Measurements from ENCODE around the gene MYO3A.
"Not testable (repeated sequence)": the region's sequence is repeated elsewhere in the genome, so short reads cannot be mapped to it uniquely, and the experiment has no call there.

MYO3A gene

GRCh38 chr10:26046073-26046700 lies 112.2 kb downstream of the MYO3A start:
- Histone ChIP-seq H3K36me3 (no peaks in the 10 kb centered on the region), H3K27ac (no peak overlapping the region), H3K9me3 (no peaks in the 10 kb centered on the region), H3K27me3 (no peaks in the 10 kb centered on the region), H3K4me3 (no peak overlapping the region), H3K4me1 (peaks cover 4 to 38% (median 19%) of the 10 kb centered on the region in 4 donors)
- intact Hi-C loops (cut with DNase I; ENCODE audit: low total_unique reads): no loop called here
- TF ChIP-seq, protein P1, sequence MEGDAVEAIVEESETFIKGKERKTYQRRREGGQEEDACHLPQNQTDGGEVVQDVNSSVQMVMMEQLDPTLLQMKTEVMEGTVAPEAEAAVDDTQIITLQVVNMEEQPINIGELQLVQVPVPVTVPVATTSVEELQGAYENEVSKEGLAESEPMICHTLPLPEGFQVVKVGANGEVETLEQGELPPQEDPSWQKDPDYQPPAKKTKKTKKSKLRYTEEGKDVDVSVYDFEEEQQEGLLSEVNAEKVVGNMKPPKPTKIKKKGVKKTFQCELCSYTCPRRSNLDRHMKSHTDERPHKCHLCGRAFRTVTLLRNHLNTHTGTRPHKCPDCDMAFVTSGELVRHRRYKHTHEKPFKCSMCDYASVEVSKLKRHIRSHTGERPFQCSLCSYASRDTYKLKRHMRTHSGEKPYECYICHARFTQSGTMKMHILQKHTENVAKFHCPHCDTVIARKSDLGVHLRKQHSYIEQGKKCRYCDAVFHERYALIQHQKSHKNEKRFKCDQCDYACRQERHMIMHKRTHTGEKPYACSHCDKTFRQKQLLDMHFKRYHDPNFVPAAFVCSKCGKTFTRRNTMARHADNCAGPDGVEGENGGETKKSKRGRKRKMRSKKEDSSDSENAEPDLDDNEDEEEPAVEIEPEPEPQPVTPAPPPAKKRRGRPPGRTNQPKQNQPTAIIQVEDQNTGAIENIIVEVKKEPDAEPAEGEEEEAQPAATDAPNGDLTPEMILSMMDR (IDR thresholded peaks at IDR 0.05): no peak
- DNase-seq: no peak

DNA sequence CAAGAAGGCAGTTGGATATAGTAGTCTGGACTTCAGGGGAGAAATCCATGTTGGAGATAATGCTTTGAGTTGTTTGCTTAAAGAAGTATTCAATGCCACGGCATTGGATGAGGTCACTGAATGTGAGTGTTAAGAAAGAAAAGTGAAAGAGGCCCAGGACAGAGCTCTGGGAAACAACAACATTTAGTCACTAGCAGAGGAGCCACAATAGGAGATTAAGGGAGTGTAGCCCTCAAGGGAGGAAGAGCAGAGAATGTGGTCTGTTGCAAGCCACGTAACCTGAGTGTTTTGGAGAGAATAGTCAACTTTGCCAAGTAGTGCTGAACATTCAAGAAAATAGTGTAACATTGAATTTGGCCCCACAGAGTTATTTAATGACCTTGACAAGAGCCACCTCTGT lies 114.7 kb downstream of the MYO3A start:
- H3K36me3 ChIP-seq: no peaks in the 10 kb centered on the region
- TF ChIP-seq, protein P1 (IDR thresholded peaks at IDR 0.05): no peak
- H3K4me1 ChIP-seq: peaks cover 4 to 19% (median 12%) of the 10 kb centered on the region in 4 donors
- no peaks in the 10 kb centered on the region for H3K9me3 ChIP-seq
- H3K4me3 ChIP-seq: no peak overlapping the region
- no peaks in the 10 kb centered on the region for H3K27me3 ChIP-seq
- DNase-seq: no peak
- H3K27ac ChIP-seq: no peak overlapping the region
- intact Hi-C loops (cut with DNase I; ENCODE audit: low total_unique reads): no loop called here

GRCh38 chr10:26052326-26052725 lies 118.3 kb downstream of the MYO3A start:
- Histone ChIP-seq H3K4me1 (no peaks in the 10 kb centered on the region), H3K4me3 (no peak overlapping the region), H3K27ac (no peak overlapping the region), H3K36me3 (no peaks in the 10 kb centered on the region), H3K27me3 (no peaks in the 10 kb centered on the region), H3K9me3 (no peaks in the 10 kb centered on the region)
- TF ChIP-seq, protein P1 (IDR thresholded peaks at IDR 0.05): no peak
- intact Hi-C loops (cut with DNase I; ENCODE audit: low total_unique reads): no loop called here
- DNase-seq: no peak

DNA sequence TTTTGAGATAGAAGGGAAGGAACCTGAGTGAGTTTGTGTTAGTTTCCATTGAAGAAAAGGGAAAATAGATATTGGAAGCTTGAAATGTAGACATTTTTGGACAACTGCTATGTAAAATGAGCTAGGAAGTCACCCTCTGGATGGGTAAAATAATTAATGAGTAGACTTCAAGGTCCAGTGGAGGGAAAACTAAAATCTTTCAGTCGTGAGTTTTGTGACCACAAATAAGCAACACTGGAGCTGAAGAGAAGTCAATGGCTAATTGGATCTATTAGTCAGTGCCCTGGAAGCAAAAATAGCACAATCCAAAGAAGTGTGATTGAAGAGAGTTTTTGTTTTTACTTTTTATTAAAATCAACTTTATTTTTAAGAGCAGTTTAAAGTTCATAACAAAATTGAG lies 123.4 kb downstream of the MYO3A start:
- no peak for DNase-seq
- TF ChIP-seq, protein P1 (IDR thresholded peaks at IDR 0.05): no peak
- Histone ChIP-seq H3K27ac (no peak overlapping the region), H3K9me3 (no peaks in the 10 kb centered on the region), H3K36me3 (no peaks in the 10 kb centered on the region), H3K4me1 (no peaks in the 10 kb centered on the region), H3K4me3 (no peak overlapping the region), H3K27me3 (no peaks in the 10 kb centered on the region)
- intact Hi-C loops (cut with DNase I; ENCODE audit: low total_unique reads): no loop called here

DNA sequence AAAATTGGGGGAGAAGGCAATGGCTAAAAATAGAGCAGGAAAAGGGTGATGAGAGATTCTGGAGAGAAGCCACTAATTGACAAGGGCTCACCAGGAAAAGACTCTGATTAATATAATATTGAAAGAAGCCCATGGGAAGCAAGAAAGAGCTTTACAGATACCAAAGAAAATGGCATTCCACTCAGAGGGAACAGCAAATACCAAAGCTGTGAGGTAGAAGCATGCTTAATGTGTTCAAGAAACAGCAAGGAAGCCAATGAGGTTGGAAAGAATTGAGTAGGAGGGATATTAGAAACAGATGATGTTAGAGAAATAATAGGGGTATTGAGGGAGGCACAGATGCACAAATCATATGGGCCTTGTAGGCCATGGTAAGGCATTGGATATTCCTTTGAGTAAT lies 130.1 kb downstream of the MYO3A start:
- Histone ChIP-seq H3K27me3 (no peaks in the 10 kb centered on the region), H3K36me3 (no peaks in the 10 kb centered on the region), H3K4me1 (peaks cover 0 to 12% (median 0%) of the 10 kb centered on the region in 4 donors), H3K27ac (no peak overlapping the region), H3K4me3 (no peak overlapping the region), H3K9me3 (no peaks in the 10 kb centered on the region)
- intact Hi-C loops (cut with DNase I; ENCODE audit: low total_unique reads): no loop called here
- TF ChIP-seq, protein P1 (IDR thresholded peaks at IDR 0.05): no peak
- no peak for DNase-seq

GRCh38 chr10:26067680-26068079 lies 133.7 kb downstream of the MYO3A start:
- Histone ChIP-seq H3K36me3 (no peaks in the 10 kb centered on the region), H3K4me1 (peaks cover 0 to 12% (median 0%) of the 10 kb centered on the region in 4 donors)
- no peak for DNase-seq

DNA sequence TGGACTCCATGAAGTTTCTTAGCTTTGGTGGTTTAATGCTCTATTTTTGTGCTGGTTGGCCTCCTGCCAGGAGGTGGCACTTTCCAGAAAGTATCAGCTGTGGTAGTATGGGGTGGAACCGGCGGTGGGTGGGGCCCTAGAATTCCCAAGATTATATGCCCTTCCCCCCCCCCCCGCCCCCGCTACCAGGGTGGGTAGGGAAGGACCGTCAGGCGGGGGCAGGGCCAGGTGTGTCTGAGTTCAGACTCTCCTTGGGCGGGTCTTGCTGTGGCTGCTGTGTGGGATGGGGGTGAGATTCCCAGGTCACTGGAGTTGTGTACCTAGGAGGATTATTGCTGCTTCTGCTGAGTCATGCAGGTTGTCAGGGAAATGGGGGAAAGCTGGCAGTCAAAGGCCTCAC lies 146.9 kb downstream of the MYO3A start:
- not testable (repeated sequence) for DNase-seq, H3K36me3 ChIP-seq, H3K27me3 ChIP-seq, H3K4me1 ChIP-seq, H3K9me3 ChIP-seq, H3K27ac ChIP-seq, H3K4me3 ChIP-seq
- intact Hi-C loops (cut with DNase I; ENCODE audit: low total_unique reads): loop anchor here (5.0 kb wide), 1 partner anchor 256 kb away; no protein-coding TSS in a partner anchor

More at GRCh38 chr10:26067680-26068079, 133.7 kb downstream of the MYO3A start:
- Histone ChIP-seq H3K9me3 (no peaks in the 10 kb centered on the region), H3K27ac (no peak overlapping the region), H3K4me3 (no peak overlapping the region), H3K27me3 (no peaks in the 10 kb centered on the region)
- TF ChIP-seq, protein P1 (IDR thresholded peaks at IDR 0.05): no peak
- intact Hi-C loops (cut with DNase I; ENCODE audit: low total_unique reads): no loop called here
